Suppressor macrophage treated with lipopolysaccharide for 1 hour (primary cell): ENCODE data around the gene EVC2.
"Not testable (repeated sequence)": the region's sequence is repeated elsewhere in the genome, so short reads cannot be mapped to it uniquely, and the experiment has no call there.

Experiments used
- DNase-seq, 3 donors: peaks; one replicate each; pipeline ENCODE4 v3.0.0-alpha.2; 2020 to 2022

Gene EVC2

GRCh38 chr4:5618051-5618960 lies 90.1 kb downstream of the EVC2 start:
- DNase-seq = no peak

- no peak for DNase-seq
These were observed 91.9 kb downstream of the EVC2 start for GRCh38 chr4:5616331-5616950.

DNA sequence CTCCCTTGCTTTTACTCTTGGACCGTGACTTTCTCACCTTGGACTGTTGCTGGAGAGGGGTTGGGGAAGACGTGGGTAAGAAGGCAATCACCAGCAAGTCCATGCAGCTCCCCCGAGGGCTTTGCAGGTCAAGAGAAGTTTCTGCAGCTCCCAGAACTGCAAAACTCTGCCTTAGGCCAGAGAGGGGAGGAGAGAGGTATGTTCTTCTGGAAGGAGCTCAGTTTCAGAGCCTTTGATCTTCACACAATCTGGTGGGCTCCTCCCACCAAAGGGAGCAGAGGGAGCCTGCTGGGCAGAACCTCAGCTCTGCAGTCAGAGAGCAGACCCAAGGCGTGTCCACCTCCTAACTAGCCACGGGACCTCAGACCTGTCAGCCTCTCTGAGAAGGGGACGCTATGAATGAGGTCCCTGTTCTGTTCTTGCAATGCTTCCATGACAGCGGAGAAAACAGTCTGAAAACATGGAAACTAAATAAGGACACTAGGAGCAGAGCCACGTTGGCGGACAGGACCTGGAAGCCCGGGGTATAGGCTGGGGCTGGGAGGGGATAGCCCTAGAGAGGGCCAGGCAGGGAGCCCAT lies 92.8 kb downstream of the EVC2 start:
- no peak for DNase-seq

- no peak for DNase-seq
These were observed 96.6 kb downstream of the EVC2 start for GRCh38 chr4:5611750-5612149.

- DNase-seq = peak in 1 of 3 donors; percentile 1
These were observed 98.9 kb downstream of the EVC2 start for GRCh38 chr4:5609306-5610007.

DNA sequence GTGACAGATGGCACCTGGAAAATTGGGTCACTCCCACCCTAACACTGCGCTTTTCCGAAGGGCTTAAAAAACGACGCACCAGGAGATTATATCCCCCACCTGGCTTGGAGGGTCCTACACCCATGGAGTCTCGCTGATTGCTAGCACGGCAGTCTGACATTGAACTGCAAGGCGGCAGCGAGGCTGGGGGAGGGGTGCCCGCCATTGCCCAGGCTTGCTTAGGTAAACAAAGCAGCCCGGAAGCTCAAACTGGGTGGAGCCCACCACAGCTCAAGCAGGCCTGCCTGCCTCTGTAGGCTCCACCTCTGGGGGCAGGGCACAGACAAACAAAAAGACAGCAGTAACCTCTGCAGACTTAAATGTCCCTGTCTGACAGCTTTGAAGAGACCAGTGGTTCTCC lies 114.5 kb downstream of the EVC2 start:
- not testable (repeated sequence) for DNase-seq

- DNase-seq = no peak
These were observed 116.1 kb downstream of the EVC2 start for GRCh38 chr4:5592272-5592671.

DNA sequence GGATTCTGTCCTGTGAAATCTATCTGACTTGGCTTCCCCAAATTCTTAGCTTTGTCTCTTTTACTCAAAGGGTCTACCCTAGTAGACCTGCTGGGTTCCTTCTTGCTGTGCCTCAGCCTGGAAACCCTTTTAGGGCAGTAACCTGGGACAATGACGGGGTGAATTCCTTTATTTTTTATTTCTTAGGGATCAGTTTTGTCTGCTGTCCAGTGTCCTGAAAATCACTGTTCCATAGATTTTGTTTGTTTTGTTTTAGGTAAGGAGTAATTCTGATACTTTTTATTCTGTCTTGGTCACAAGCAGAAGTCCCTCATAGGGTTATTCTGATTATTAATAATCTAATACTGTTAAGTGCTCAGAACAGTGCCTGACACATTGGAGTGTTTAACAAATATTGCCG lies 118.9 kb downstream of the EVC2 start:
- no peak for DNase-seq

GRCh38 chr4:5588046-5588445 lies 120.3 kb downstream of the EVC2 start:
- DNase-seq = no peak

DNA sequence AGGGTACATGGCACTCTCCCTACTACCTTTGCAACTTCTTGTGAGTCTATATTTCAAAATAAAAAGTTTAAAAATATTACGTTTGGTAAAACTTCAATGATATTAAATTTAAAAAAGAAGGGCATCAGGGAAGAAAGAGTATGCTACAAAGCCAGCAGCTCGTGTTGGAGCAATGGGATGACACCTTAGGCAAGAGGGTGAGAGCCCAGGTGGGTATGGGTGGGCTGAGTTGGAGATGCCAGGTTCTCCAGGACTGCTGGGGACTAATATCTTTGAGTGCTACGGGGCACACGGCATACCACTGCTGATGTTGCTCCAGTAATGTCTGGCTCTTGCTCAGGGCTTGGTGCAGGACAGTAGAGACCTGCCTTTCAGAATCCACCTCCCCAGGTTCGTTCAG lies 132.4 kb downstream of the EVC2 start:
- DNase-seq = no peak

GRCh38 chr4:5574386-5574785 lies 134.0 kb downstream of the EVC2 start:
- DNase-seq = no peak

DNA sequence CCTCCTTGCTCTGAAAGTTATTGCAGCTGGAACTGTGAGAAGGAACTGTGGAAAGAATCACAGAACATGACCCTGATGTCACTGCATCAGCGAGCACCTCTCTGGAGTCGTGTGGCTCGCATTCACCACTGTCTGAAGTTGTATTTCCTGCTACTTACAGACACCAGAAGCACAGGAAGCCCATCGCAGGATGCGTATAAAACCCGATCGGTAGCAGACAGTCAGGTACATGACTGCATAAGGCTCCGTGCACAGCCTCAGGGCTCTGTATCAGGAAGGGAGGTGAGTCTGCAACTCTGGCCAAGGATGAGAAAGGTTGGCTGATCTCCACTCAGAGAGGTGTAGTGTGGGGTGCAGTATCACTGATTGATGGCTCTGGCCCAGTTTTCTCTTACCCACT lies 134.4 kb downstream of the EVC2 start:
- no peak for DNase-seq

GRCh38 chr4:5572751-5573150 lies 135.6 kb downstream of the EVC2 start:
- DNase-seq = no peak

DNA sequence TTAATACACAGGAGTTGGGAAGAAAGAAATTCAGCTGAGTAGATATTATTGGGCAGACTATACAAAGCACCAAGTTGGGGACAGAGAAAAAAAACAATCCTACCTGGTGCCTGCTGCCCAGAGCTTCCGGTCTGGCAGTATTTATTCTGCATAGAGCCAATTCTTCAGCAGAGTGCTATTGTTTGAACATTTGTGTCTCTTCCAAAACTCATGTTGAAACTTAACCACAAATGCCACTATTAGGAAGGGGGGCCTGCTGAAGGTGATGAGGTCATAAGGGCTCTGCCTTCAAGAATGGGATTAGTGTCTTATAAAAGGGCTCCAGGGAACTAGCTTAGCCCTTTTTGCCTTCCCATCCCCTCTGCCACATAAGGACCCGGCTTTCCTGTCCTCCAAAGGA lies 136.2 kb downstream of the EVC2 start:
- DNase-seq = no peak

GRCh38 chr4:5571646-5572045 lies 136.7 kb downstream of the EVC2 start:
- no peak for DNase-seq

DNA sequence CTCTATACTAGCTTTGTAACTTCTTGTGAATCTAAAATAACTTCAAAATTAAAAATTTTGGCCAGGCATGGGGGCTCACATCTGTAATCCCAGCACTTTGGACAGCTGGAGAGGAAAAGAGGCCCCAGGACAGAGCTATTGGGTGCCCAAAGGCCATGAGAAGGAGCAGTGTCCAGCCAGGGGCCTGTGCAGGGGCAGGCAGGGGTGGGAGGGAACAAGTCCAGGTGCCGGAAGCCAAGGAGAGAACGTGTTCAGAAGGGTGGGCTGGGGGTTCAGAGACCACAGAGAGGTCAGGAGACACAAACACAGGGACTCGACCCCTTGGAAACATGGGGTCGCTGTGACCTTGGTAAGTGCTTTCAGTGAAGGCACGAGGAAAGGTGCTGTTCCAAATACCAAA lies 138.9 kb downstream of the EVC2 start:
- no peak for DNase-seq

DNA sequence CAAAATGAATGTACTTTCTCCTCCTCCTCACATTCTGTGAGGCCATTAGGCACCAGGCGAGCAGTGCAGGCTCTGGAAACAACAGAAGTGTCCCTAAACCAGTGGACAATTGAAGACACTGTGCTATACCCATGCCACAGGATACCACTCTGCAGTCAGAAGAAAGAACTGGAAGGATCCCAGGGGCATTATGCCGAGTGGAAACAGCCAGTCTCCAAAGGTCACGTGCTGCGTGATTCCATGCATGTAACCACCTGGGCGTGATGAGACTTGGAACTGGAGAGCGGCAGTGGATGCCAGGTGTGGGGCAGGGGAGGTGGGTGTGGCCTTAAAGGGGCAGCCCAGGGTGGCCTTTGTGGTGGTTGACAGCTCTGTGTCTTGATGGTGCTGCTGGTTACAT lies 139.4 kb downstream of the EVC2 start:
- DNase-seq = no peak

DNA sequence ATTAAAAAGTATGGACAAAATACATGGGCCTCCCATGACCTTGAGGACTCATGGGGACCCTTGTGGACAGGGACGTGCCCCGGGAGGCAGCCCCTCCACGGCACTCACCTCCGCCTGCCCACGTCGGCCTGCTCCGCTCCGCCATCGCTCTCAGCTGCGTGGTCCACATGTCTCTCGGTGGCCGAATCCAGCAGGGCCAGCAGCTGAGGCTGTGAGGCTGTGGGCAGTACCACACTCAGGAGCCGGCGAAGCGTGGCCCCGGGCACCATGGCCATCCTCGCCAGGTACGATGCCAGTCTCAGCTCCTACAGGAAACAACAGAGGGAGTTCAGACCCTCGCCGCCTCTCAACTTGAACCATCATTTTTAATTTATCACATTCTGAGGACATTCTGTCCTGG lies 140.0 kb downstream of the EVC2 start:
- no peak for DNase-seq

- DNase-seq = no peak
These were observed 141.4 kb downstream of the EVC2 start for GRCh38 chr4:5566991-5567390.

GRCh38 chr4:5566526-5566925 lies 141.8 kb downstream of the EVC2 start:
- no peak for DNase-seq

DNA sequence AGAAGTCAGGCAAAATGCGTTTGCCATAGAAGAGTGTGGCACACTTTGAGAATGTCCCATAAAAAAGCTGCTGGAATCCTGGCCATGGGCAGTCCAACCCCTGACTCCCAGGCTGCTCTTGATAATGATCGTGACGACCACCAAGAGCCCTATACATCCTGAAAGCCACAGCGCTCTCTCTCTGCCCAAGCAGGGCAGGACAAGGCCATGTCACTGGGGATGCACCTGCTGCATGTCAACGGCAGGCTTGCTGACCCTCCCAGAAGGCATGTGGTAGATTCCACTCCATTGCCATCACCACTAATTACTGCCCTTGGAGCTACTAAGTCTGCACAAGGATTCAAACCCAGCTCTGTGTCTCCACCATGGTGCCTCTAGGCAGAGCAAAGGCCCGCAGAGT lies 144.5 kb downstream of the EVC2 start:
- DNase-seq = no peak

DNA sequence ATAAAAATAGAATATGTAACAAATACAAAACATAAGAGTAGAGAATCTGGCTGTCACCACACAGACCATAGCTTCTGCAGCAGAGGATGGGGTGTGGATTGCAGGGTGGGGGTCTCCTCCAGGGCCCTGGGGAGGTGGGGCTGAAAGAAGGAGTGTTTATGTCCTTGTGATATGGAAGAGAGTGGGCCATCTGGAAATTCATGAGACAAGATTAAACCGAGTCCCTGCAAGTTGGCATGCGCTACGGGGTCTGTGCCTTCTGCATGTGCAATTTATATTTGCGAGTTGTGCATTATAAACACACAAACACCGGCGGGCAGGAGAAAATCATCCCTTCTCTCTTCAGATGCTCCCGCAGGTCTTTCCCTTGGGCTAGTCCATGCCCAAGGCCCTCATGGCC lies 145.9 kb downstream of the EVC2 start:
- no peak for DNase-seq

- DNase-seq = no peak
These were observed 147.1 kb downstream of the EVC2 start for GRCh38 chr4:5561286-5561685.

- DNase-seq = no peak
These were observed 149.9 kb downstream of the EVC2 start for GRCh38 chr4:5558502-5558901.
